Glomerular endothelial cell (primary cell): ENCODE results near the gene LCE6A. TPM values are rescaled to one million over a fixed set of nuclear protein-coding genes. Genes with fewer than 3 reads are reported as not detected.
A peak's percentile ranks its signal among the peaks of the same experiment; 100 is the strongest.

Experiments
- DNase-seq: peaks from one replicate; pipeline ENCODE4 v3.0.0-alpha.2; 2011; ENCODE audit warnings: low read depth, low spot score; ENCODE audit errors: extremely low read depth
- total RNA-seq: library from RNA; depleted of rRNA; stranded (reverse); fragments of >200 nt; gene quantifications from 2 replicates; pipeline ENCODE4 v1.2.3, GENCODE V29; 2015

LCE6A gene, protein sequence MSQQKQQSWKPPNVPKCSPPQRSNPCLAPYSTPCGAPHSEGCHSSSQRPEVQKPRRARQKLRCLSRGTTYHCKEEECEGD
- not detected in 2 replicates for total RNA-seq

GRCh38 chr1:152842556-152842955 is at the start of gene LCE6A:
LCE6A (plus strand) TSS chr1:152842856; CDS start chr1:152843521, 665 bp downstream.
- no peak for DNase-seq

- DNase-seq, result no peak
Observed at GRCh38 chr1:152795686-152796085, 47.0 kb upstream of the LCE6A start.

DNA sequence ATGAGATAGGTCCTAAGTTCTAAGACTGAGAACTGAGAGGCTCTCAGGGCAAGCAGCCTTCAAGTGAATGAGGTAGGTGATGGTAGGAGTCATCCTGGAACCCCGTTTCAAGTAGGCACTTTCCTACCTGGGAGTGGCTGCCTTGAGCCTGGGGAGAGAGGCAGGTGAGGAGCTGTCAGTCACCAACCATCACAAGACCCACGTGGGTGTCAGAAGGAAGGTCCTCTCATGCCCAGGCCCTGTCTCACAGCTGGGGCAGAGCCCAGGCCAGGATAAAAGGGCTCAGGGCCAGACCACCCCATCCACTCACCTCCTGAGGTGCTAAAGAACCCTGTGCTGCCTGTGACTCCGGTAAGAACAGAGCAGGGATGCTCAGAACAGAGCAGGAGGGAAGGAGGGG is 46.2 kb upstream of the LCE6A start, which contains the start of gene LCE1D:
Gene LCE1D, plus strand, starts transcription at position 301 of the 400 bp plus-strand sequence. CDS start 1,074 bp downstream, outside the sequence.
- no peak for DNase-seq

DNA sequence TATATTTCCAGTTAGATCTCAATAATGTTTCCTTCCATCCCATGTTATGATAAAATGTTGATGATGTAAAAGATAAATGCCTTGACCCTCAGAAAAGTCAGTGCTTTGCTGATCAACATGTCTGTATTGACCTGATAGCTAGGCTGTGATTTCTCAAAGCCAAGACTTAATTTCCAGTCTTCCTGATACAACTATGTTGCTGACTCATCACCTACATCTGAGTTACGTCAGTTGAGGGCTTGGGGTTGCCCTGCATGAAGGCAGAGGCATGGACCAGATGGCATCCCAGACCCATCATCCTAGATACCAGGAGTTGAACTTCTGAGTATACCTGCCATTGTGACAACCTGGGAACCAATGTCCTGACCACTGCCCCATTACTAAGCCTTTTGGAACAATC is 41.3 kb upstream of the LCE6A start:
- no peak for DNase-seq

GRCh38 chr1:152806576-152806975 is 36.1 kb upstream of the LCE6A start, which contains the start of gene LCE1C:
LCE1C (minus strand) TSS chr1:152806651; CDS start chr1:152805478, 1,173 bp downstream.
- DNase-seq, result no peak

- DNase-seq, result no peak
Observed at GRCh38 chr1:152811050-152811449, 31.6 kb upstream of the LCE6A start.

DNA sequence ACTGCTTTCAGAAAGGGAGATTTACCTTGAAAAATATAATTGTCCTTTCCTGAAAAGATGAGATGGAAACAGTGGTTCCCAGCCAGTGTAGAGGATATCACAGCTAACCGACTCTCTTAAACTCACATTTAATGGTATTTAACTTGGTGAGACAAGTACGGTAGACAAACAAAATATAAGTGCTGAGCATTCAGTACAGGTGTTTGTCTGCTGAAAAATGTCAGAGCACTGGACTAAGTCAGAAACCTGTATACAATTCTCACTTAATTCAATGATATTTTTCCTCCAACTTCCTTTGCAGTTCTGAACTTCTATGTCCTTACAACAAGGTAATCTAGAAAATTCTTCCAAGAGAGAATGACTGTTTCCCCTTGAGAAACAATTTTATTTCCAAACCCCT is 31.0 kb upstream of the LCE6A start, which contains the start of gene LCE1B:
Gene LCE1B, plus strand, starts transcription at position 301 of the 400 bp plus-strand sequence. CDS start 476 bp downstream, outside the sequence.
- DNase-seq, result no peak

GRCh38 chr1:152817309-152817708 is 25.3 kb upstream of the LCE6A start:
- DNase-seq, result no peak

DNA sequence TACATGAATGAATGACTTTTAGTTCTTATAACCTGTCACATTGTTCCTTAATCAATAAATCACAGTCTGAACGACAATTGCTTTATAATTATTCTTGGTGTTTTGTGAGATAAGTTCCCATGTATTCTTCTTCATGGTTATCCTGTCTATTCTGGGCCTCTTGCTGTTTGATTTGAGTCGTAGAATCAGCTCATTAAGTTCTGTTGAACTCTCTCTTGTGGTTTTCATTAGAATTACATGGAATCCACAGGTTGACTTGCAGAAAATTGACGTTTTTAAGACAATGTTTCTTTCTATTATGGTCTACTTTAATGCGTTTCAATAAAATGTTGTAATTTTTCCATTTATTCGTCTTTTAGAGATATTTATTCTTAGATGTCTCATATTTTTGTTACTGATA is 19.4 kb upstream of the LCE6A start:
- no peak for DNase-seq

DNA sequence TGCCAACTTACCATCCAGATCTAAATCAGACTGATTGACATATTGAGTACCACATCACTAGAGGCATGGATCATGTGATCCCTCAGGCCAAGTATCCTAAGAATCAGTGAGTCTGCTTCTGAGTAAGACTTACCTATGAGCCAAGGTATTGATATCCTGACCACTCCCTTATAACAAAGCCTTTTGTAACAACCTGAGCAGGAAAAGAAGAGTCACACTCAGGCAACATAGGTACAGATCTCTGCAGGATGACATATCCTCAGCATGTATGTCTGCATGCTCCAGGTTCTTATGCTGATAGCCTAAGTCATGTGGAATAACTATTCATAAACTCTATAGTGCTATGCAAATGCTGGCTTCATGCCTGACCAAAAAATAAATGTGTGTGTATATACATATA is 17.7 kb upstream of the LCE6A start:
- DNase-seq, result no peak

DNA sequence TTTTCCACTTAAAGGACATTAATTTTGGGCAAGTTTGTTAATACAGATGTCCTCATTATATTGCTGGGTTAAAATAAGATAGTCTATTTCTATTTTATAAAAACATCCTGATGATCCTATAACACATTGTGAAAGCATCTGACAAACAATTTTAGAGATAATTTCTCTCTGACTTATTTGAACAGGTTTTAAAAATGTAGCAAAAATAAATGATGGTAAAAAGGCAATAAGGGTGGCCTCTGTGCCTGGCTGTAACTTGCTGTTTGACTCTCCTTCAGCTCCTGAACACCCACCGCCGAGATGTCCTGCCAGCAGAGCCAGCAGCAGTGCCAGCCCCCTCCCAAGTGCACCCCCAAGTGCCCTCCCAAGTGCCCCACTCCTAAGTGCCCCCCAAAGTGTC is 15.5 kb upstream of the LCE6A start, which contains the start of gene LCE1A:
Gene LCE1A, plus strand, starts transcription at position 301 of the 400 bp plus-strand sequence. Its CDS starts 0 bp downstream, at position 301.
- no peak for DNase-seq

- DNase-seq, result no peak
Observed at GRCh38 chr1:152836870-152837269, 5.8 kb upstream of the LCE6A start.

- DNase-seq, result no peak
Observed at GRCh38 chr1:152855661-152856060, 13.0 kb downstream of the LCE6A start.

DNA sequence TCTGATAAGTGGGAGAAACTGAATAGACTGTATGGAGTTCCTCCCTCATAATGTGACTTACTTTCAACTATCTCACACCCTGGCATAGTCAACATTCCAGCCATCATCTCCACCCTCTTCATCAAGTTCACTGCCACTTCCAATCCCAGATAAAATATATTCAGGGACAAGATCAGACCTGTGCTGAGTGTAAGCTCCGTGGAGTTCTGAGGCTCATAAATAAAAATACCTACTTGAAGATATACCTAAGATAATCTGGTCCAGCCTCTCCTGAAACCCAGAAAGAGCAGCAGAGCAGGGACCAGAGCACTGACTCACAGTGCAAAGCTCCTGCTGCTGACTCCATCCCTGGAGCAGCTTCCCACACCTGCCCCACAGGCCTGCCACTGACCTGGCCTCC is 15.4 kb downstream of the LCE6A start:
- DNase-seq, result no peak

DNA sequence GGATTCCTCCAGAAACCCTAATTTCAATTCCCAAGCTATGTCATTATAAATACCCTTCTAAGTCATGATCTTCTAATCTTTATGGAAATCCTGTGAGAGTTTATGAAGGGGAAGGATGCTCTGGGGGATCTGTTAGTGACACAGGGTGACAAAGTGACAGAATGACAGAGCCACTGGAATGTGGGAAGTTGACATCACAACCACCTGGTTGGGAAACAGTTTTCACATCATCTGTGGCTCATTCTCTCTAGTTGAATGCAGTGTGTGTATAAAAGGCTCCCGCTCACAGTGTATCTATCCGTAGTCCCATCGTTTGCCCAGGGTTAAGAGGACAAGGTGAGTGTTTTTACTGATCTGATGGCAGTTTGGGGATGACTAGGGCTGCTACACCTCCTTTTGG is 17.0 kb downstream of the LCE6A start, which contains the start of gene LCE7A:
Gene LCE7A, plus strand, starts transcription at position 301 of the 400 bp plus-strand sequence. CDS start 702 bp downstream, outside the sequence.
- DNase-seq, result no peak

- DNase-seq, result no peak
Observed at GRCh38 chr1:152860129-152860528, 17.5 kb downstream of the LCE6A start.

GRCh38 chr1:152861374-152861773 is 18.7 kb downstream of the LCE6A start:
- DNase-seq, result no peak

DNA sequence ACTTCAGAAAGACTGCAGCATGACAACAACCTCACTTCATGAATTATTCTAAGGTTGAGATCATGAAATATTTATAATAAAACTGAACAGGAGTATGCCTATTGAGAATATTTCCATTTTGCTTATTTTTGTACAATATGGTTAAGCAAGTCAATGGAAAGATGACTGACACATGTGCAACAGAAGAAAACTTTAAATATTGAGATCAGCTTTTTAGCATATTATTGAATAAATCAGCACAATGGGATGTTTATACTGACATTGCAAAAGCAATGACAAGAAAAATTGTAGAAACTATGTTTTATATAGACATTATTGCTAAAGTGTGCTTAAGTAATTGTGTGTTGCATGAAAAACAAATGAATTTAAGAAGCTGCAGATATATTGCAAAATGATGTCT is 21.8 kb downstream of the LCE6A start:
- DNase-seq, result no peak

- DNase-seq, result no peak
Observed at GRCh38 chr1:152866321-152866720, 23.7 kb downstream of the LCE6A start.

GRCh38 chr1:152869808-152870419 is 27.3 kb downstream of the LCE6A start:
- peak; percentile 25 for DNase-seq

DNA sequence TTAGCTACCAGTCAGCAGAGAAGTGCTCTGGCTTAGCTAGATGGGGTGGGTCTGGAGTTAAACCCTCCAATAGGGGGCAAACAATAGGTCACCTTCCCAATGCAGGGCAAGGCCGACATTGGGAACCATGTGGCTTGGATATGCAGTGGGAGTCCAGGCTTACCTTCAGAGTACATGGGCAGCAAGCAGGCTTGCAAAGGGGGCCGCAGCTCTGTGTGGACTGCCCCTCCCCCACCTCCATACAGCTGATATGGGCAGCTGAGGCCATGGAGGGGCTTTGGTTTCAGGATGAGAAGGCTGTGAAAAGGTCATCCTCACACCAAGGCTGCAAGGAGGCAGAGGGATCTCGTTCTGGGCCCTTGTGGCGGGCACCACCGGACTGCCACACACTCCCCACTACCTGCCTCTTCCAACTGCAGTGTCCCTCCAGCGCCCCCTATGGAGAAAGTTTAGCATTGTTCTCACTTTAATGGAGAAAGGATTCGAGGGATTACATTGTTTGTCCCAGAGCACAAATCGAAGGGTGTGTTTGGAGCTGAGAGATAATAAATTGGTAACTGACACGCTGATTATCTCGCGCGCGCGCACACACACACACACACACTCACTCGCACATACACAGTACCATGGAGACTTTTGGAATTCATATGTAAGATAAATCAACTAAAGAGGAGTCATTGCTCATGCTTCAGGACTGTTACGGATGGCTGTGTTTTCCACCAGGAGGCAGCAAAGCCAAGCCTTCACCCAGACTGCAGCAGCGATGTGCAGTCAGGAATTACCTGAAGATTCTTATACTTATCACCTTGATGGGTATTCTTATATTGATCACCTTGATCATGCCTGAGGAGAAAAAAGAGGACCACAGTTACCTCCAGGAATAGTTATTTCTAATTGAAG is 28.4 kb downstream of the LCE6A start:
- DNase-seq, result no peak
